GM21619 (cell line): ENCODE results near the gene CCNA1.
A peak's percentile ranks its signal among the peaks of the same experiment; 100 is the strongest.

ENCODE experiments used
- ATAC-seq: cut with Tn5 transposase; IDR thresholded peaks from one replicate; pipeline ENCODE4 v1.9.1; 2021; ENCODE audit not compliant: unreplicated experiment

Gene CCNA1

DNA sequence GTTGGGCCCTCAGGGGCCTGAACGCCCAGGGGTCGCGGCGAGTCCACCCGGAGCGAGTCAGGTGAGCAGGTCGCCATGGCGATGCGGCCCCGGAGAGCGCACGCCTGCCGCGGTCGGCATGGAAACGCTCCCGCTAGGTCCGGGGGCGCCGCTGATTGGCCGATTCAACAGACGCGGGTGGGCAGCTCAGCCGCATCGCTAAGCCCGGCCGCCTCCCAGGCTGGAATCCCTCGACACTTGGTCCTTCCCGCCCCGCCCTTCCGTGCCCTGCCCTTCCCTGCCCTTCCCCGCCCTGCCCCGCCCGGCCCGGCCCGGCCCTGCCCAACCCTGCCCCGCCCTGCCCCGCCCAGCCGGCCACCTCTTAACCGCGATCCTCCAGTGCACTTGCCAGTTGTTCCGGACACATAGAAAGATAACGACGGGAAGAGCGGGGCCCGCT lies at the start of gene CCNA1:
Gene CCNA1, plus strand, starts transcription at position 390 of the 439 bp plus-strand sequence. CDS start 562 bp downstream, outside the sequence.
- ATAC-seq = no peak

DNA sequence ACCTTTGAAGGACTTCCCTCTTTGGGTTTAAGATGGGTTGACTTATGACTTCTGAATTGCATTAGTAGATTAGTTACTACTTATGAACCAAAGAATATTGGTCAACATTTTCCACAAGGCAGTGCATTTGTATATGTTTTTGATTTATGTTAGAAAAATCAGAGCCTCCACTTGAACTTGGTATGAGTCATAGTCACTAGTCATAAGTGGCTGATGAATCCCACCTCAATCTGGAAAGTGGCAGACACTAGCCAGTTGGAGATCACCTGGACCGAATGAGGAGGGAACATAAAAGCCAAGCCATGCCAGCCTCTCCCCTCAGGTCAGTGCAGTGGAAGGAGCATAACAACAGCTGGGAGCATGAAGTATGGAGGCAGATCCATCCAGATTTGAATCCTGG lies 46.8 kb upstream of the CCNA1 start:
- no peak for ATAC-seq

DNA sequence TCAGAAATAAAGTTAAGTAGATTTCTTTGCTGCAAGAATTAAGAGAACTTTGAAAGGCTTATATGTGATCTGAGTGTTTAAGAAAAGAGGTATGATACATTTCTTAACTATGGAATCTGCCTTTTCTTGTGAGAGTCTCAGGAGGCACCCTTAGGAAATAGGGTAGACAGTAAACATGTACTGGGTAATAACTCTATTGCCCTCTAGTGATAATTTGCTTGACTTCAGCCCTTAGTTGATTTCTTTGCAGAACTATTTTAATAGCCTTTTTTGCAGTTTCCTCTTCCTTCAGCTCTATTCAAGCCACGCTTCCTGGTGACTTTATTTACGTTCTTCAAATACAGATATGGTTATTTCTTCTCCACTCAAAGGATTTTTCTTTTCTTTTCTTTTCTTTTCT lies 37.0 kb upstream of the CCNA1 start:
- ATAC-seq = no peak

DNA sequence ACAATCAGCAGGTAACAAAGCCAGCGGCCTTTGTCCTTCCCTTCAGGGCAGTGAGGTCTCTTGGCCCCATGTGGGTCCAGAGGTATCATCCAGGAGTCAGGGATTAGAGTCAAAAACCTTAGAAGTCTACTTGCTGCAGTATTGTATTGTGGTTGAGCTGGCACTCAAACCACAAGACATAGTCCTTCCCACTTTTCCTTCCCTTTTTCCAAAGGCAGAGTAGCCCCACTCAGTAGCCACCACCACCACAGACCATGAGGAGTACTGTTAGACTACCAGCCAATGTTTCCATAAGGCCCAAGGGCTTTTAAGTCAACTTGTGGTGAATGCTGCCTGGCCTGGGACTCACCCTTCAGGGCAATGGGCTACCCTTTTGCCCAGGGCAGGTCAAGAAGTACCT lies 27.1 kb upstream of the CCNA1 start:
- no peak for ATAC-seq

DNA sequence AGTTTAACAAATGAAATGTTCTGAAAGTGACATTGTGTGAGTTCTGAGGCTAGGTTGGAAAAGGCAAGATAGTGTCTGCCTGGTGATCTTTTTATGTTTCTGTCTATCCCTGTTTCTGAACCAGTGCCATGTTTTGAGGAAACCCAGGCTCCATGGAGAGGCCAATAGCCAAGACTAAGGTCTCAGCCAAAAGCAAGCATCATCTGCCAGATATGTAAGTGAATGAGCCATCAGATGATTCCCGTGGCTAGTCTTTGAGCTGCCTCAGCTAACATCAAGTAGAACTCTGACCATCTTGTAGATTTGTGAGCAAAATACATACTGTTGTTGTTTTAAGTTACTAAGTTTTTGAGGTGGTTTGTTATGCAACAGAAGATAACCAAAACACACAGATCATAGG lies 19.6 kb upstream of the CCNA1 start:
- no peak for ATAC-seq

DNA sequence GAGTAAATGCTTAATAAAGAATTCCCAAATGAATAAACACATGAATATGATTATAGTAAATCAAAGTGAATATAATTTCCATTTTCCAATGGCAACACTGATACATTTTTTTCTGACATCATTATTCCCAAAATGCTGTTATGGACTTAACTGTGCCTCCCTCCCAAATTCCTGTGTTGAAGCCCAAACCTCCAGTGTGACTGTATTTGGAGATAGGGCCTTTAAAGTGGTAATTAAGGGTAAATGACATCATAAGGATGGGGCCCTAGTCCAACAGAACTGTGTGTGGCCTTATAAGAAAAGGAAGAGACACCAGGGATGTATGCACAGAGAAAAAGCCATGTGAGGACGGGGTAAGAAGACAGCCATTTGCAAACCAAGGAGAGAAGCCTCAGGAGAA lies 19.1 kb upstream of the CCNA1 start:
- ATAC-seq = no peak

DNA sequence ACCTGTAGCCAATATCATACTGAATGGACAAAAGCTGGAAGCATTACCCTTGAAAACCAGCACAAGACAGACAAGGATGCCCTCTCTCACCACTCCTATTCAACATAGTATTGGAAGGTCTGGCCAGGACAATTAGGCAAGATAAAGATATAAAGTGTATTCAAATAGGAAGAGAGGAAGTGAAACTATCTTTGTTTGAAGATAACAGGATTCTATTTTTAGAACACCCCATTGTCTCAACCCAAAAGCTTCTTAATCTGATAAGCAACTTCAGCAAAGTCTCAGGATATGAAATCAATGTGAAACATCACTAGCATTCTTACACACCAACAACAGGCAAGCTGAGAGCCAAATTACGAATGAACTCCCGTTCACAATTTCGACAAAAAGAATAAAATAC lies 17.8 kb upstream of the CCNA1 start:
- no peak for ATAC-seq

DNA sequence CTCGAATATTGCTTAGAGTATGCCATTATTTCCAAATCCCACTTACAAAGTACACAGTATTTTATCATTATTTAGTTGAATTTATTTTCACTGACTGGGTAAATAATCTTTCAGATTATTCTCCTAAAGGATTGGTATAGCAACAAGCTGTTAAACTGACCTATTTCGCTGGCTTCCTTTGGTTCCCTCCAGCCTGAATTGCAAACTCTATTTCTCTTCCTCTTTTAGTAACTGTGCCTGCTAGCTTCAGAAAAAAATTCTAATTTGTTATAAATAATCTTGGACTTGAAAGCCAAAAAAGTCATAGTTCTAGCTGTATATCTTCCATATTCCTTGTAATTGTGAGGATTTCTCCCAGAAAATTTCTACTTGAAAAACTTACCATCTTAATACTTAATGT lies 15.0 kb upstream of the CCNA1 start:
- ATAC-seq = no peak

DNA sequence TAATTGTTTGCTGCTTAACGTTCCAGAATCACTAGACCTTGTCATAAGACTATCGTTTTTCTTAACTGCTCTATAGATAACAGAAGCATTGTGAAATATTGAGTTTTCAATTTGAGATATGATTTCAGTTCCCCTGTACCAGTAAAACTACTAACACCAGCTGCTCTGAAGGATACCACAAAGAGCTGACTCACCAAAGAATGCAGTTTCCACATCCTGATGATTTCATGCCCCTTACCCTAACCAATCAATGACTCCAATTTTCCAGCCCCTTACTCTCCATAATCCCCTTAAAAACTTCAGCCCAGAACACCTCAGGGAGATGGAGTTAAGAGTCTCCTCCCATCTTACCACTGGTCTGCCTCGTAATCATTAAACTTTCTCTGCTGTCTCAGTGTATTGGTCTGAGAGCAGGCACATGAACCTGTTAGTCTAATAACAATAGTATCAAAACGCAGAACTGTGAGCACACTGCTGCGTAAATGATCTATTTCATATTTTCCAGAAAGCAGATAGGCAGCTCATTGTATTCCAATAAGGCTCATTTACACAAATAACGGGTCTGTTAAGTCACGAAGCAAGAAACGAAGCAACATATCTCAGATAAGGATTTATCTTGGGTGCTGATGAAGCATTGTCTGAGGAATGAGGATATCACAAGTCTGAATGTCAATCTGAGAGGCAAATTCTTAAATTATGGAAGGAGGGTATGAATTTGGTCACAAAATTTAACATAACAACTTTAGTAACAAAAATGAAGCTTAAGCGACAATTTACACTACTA lies 14.1 kb upstream of the CCNA1 start:
- peak; percentile 87 for ATAC-seq

DNA sequence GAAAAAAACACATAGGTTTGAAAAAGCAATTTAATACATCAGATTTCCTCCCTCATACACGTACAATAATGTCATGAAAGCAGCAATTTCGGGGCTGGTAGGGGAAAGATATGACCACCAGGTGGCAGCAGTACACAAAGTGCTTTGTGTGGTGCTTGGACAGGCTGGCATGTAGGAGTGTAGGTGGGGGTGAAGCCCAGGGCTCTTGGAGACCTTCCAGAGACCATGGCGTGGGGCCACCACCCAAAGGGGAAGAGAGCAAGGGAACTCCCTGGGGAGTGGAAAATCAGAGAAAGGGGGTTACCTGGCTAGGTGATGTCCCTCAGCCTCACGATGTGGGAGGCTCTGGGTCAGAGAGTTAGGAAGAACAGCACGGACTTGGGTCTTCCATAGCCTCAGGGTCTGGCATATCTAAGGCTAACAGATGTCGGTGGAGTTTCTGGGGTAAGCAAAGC lies 11.8 kb upstream of the CCNA1 start:
- ATAC-seq = peak; percentile 59

DNA sequence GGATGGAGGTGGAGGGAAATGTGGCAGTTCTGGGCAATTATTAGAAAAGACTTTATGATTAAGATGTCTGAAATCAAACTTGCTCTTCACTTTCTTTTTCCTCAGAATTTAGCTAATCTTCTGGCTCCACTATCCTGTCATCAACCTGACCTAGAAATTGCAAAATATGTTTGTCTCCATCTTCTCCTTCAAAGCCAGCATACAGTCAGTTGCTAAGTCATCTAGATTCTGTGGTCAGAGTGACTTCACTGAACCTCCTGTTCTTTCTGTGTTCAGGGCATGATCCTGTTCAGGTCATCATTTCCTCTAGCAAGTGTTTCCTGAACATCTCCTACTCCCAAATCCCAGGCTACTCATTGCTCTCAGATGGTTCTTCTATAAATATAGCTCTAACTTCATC lies 10.8 kb upstream of the CCNA1 start:
- ATAC-seq = no peak

DNA sequence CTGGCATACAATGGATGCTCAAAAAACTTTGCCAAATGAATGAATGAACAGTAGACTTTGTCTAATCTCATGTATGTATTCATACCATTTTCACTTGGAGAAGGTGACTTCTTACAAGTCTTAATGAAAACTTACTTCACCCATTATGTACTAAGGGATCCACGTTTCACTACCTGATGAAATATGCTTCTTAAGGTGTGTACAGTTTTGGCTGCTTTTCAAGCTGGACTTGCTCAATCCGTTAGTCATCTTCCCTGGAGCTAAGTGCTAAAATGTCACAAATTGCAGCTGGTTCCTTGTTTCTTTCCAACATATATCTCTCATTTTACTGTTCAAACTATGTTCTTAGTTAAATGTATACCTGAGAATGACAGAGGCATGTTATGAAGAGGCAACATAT lies 4.2 kb upstream of the CCNA1 start:
- ATAC-seq = no peak

DNA sequence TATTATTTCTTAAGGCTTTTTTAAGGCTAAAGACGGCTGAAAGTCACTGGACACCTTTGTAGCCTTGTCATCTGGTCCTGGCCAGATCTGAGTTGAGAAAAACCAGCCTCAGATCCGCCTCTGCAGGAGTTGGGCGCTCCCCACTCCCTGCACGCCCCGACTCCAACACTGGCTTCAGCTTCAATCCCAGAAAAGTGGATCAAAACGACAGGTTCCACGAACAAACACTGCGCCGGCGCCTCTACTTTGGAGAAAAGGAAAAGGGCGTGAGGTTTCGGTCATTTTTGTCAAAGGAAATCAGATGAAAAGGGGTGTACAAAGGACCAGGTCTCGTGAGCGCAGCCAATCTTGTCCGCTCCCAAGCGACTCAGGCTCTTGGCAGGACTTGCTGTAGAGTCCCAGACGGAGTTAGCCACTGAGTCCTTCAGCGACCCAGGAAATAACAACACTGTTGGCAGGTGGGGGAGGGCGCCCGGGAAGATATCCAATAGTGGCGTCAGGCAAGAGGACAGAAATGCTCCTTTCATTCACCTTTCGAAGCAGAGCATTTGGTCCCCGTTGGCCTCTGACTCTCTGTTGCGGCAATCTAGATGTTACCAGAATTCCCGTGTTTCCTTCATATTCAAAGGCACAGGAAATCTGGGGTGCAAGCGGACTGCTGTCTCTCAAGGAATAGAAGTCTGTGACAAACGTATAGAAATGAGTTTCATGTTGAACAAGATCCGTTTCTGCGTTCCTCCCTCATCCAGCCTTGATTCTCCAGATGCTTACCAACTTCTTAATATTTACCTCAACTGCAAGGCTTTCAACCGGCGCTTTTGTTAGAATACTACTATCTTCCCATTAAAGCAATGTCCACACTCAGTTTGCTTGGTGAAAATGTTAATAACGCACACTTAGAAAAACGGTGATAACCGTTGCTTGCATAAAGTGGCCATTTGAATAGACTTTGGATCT lies 1.8 kb upstream of the CCNA1 start:
- ATAC-seq = no peak

DNA sequence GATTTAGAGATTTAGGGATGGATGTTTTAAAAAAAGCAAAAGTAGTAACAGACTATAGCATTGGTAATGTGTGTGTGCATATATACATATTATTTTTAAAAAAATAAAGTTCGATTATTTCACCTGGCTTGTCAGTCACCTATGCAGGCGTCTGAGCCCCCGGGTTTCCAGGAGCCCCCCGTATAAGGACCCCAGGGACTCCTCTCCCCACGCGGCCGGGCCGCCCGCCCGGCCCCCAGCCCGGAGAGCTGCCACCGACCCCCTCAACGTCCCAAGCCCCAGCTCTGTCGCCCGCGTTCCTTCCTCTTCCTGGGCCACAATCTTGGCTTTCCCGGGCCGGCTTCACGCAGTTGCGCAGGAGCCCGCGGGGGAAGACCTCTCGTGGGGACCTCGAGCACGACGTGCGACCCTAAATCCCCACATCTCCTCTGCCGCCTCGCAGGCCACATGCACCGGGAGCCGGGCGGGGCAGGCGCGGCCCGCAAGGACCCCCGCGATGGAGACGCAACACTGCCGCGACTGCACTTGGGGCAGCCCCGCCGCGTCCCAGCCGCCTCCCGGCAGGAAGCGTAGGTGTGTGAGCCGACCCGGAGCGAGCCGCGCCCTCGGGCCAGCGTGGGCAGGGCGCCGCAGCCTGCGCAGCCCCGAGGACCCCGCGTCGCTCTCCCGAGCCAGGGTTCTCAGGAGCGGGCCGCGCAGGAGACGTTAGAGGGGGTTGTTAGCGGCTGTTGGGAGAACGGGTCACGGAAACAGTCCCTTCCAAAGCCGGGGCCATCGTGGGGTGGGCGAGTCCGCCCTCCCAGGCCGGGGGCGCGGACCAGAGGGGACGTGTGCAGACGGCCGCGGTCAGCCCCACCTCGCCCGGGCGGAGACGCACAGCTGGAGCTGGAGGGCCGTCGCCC lies 840 bp upstream of the CCNA1 start:
- ATAC-seq = no peak

DNA sequence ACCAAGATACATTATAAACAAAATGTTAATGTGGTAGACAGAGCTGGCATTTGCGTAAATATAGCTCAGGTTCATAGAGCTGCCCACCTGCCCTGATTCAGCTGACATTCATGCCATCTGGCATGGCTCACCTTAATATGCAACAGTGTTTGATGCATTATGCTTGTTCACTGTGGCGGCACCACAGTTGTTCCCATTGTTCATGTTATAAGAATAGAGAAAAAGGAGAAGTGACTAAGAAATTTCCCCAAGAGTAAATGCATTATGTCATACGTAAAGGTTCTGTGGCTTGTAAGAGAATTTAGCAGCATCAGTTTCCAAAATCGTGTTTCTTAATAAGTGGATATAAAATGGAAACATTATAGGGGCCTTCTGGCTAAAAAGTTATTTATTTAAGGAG lies 4.5 kb downstream of the CCNA1 start:
- ATAC-seq = no peak

DNA sequence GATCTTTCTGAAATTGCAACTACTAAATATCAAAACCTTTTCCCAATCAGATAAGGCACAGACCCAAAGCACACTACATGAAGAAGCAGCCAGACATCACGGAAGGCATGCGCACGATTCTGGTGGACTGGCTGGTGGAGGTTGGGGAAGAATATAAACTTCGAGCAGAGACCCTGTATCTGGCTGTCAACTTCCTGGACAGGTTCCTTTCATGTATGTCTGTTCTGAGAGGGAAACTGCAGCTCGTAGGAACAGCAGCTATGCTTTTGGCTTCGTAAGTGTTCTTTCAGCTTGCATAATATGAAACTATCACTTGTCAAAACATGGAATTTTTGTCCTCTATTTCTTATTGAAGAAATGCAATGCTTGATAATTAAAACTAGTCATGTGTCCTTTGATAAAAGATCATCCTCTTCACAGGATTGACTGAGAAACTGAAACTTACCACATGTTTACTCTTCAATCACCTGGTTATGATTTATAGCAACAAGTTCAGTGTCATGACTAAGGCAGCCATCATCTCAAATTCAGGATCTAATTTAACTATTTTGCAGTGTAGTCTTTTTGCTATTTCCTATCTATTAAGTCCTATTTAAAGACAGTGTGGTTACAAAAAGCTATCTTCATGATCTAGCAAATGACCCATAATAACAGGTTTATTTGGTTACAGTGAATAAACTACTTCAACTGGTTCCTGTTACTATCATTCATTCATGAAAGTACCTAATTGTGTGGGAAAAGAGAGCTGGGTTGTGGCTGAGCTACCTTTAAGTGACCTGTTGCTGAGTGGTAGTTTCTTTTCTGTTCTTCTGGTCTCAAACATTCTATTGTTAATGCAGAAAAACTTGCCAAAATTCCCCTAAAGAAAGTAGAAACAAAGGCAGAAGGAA lies 6.5 kb downstream of the CCNA1 start:
- no peak for ATAC-seq

DNA sequence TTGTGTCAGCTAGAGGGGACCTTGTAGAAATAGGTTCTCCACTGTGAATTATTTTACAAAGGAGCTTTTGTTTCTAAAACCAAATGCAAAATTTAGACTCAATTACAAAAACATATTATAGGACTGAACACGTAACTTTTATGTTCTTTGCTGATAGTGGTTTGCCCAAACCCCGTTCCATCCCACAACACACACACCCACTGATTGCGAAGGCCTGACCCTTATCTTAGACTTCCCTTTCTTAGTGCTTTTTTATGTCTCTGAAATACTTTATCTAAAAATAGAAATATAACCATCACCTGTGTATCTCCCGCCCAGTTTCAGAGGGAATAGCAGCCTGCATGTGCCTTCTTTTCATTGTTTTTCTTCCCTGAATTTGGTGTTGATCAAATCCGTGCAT lies 13.0 kb downstream of the CCNA1 start:
- no peak for ATAC-seq

DNA sequence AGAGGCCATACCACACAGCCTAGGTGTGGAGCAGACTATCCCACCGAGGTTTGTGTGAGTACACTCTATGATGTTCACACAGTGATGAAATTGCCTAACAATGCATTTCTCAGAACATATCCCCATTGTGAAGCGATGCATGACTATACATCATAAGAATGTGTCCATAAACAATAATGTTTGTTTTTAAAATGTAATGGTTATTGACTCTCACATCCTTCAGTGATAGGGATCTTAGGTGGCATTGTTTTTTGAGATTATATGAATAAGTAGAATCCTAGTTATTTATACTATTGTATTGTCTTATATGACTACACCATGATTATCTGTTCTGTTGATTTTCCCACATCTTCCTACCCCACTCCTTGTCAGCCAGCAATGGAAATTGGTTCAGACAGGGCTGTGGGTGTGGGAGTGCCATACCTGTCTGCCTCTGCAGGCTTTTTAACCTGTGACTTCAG lies 13.6 kb downstream of the CCNA1 start:
- no peak for ATAC-seq

DNA sequence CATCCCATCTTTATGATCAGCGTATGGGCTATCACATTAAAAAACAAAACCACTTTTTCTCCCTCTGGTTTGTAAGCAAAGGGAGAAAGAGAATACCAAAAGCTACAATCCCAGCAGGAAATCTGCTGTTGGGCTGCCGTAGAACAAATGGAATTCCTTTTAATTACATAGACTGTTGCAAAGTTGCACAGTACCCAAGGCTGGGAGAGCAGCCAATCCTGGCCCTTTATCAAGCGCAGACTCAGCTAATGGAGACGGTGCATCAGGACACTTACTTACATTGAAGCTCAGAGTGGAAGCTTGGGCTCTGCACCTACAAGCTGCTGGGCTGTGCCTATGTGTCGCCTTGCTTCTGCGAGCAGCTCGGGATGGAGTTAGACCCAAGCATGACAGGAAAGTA lies 15.2 kb downstream of the CCNA1 start:
- no peak for ATAC-seq

DNA sequence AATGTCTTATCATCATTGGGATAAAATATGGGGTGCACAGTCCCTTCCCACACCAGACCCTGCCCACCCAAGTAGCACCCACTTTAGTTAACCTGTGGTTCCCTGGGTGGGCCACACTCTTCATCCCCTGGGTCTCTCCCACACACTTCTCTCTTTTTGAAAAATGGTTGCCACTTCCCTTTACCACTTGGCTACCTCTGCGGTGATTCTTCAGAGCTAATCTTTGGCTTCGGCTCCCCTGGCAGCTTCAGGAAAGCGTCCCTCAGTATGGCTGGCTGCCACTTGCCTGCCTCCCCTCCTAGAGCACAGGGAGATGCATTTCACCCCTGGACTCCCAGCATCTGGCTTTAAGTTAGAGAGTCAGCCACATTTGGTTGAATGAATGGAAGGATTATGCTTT lies 18.2 kb downstream of the CCNA1 start:
- no peak for ATAC-seq
